ENCODE measurements around the gene TIFAB.

DNA sequence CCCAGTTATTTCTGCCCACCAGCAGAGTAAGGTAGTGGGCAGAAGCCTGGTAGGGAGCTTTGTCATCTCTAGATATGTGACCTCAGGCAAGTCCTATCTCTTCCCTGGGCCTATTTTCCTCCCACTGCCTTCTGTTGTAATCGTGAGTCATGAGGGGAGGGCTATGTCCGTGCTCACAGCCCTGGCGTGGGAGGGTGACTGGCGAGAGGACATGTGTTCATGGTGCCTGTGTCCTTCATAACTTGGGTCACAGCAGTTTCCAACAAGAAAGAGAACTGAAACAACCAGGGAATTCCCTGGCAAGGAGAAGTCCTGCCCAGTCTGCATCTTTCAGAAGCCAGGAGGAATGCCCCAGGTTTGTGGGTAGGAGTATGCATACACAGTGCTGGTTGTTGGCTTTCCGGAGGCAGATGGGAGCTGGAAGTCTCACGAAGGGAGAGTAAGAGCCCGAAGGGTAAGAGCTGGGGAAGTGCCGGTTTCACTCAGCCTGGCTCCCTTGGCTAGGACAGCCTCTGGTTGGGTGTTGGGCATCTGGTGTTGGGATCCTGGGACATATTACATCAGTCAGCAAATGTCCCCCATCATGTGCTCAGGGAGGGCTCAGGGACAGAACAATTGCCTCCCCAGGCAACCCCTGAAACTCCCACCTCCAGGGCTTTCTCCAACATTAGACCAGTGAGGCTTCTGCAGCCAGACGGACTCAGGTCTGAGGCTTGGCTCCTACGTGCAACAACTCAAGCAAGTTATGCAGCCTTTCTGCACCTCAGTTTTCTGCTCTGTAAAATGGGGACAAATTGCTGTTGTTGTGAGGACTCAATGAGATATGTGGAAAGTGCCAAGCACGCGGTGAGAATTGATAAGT, 4.3 kb upstream of the TIFAB start:
- TF ChIP-seq ZFP30 (CRISPR knock-in tag; IDR thresholded peaks at IDR 0.05) (no peak), ZNF70 (CRISPR knock-in tag; IDR thresholded peaks at IDR 0.05) (no peak), TOX (CRISPR knock-in tag; IDR thresholded peaks at IDR 0.05; ENCODE audit: borderline replicate concordance) (no peak), RARB (CRISPR knock-in tag; IDR thresholded peaks at IDR 0.05) (no peak), TSHZ2 (CRISPR knock-in tag; IDR thresholded peaks at IDR 0.05) (no peak), SNAI2 (CRISPR knock-in tag; IDR thresholded peaks at IDR 0.05) (no peak), ZC3H10 (CRISPR knock-in tag; IDR thresholded peaks at IDR 0.05) (no peak), TCF4 (CRISPR knock-in tag; IDR thresholded peaks at IDR 0.05; ENCODE audit: borderline replicate concordance) (no peak), ESRRG (CRISPR knock-in tag; IDR thresholded peaks at IDR 0.05) (no peak)
- TF ChIP-seq, protein P1, sequence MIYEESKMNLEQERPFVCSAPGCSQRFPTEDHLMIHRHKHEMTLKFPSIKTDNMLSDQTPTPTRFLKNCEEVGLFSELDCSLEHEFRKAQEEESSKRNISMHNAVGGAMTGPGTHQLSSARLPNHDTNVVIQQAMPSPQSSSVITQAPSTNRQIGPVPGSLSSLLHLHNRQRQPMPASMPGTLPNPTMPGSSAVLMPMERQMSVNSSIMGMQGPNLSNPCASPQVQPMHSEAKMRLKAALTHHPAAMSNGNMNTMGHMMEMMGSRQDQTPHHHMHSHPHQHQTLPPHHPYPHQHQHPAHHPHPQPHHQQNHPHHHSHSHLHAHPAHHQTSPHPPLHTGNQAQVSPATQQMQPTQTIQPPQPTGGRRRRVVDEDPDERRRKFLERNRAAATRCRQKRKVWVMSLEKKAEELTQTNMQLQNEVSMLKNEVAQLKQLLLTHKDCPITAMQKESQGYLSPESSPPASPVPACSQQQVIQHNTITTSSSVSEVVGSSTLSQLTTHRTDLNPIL (CRISPR knock-in tag; IDR thresholded peaks at IDR 0.05; ENCODE audit: low read depth) = no peak
